CD4-positive, alpha-beta T cell treated with Interleukin-2 at 100 ng/mL for 4 hours (primary cell): ENCODE results near the gene ZFP92.

Experiments used
- DNase-seq: peaks from one replicate; pipeline ENCODE4 v3.0.0-alpha.2; 2020; ENCODE audit warnings: low spot score

ZFP92 gene

DNA sequence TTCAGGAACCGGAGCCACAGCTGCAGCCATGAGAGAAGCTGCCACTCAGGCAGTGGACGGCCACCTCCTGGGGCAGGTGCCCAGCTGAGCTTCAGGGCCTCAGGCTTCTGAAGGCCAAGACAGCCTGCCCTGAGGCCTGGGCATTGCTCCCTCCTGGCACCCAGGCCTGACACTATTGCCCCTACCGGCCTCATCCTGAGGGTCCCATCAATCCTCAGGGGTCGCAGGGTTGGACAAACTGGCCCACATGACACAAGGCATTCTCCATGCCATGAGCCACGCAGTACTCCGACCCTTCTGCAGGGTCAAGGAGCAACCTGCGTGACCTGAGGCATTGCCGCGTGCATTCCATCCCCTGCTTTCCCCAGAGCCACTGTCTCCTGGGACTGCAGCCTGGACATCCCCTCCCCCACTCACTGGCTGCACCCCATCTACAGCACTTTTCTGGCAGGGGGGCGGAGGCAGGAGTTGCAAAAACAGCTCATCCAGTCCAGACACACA, 3.0 kb upstream of the ZFP92 start:
- no peak for DNase-seq

- no peak for DNase-seq
These were observed 2.4 kb upstream of the ZFP92 start for GRCh38 chrX:153408871-153409351.

- no peak for DNase-seq
These were observed 1.7 kb upstream of the ZFP92 start for GRCh38 chrX:153409414-153410101.

DNA sequence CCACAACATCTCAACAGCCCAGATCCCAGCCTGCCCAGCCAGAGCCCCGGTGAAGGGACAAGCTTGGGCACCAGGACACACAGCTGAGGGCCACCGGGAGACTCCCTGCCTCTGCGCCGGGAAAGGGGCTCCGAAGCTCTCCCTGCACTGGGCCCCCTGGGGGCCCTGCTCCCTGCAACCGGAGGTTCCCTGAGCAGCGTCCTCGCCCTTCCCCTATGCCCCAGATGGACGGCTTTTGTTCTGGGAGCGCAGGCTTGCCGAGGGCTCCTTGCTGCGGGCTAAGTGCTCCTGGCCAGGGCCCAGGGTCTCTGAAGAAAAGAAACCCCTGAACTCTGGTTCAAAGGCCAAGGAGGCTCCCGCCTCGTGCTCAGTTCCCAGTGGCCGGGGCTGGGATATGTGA, 899 bp upstream of the ZFP92 start:
- no peak for DNase-seq

DNA sequence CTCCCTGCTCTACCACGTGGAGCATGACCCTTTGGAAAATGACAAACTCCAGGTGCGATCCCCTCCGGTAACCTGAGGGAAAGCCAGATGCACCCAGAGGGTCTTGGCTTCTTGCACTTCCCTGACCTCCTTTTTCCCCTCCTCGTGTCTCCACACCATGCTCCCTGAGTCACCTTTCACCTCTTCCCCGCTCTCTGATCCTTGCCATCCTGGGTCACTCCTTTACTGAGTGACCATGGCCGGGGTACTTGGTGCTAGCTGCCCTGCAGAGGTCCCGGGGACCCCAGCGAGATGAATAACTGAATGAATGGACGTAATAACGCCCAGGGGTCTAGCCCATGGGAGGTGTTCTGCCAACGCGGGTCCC, 401 bp upstream of the ZFP92 start:
- DNase-seq = no peak

DNA sequence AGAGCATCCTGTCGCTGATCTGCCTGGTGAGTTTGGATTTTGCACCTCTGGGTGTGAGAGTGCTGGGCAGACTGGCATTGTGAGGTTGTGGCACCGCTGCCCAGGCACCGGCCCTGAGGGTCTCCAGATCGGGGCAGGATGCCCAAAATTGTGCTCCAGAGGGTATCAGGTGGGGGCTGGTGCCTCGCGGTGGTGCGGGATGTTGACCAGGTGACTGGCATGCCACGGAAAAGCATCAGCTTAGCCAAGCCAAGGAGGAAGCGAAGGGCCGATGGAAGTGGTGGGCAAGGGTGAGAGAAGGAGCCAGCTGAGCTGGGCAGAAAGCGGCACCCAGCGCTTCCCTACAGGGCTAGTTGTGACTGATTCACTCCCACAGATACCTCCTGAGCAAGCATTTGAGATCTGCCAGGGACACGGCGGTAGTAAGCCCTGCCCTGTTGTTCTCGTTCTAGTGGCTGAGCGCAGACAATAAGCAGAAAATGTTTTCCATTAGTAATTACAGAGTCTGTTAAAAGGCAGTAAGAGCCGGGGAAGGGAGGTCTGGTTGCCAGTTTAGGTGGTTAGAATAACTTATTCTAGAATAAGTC, 809 bp downstream of the ZFP92 start:
- no peak for DNase-seq

DNA sequence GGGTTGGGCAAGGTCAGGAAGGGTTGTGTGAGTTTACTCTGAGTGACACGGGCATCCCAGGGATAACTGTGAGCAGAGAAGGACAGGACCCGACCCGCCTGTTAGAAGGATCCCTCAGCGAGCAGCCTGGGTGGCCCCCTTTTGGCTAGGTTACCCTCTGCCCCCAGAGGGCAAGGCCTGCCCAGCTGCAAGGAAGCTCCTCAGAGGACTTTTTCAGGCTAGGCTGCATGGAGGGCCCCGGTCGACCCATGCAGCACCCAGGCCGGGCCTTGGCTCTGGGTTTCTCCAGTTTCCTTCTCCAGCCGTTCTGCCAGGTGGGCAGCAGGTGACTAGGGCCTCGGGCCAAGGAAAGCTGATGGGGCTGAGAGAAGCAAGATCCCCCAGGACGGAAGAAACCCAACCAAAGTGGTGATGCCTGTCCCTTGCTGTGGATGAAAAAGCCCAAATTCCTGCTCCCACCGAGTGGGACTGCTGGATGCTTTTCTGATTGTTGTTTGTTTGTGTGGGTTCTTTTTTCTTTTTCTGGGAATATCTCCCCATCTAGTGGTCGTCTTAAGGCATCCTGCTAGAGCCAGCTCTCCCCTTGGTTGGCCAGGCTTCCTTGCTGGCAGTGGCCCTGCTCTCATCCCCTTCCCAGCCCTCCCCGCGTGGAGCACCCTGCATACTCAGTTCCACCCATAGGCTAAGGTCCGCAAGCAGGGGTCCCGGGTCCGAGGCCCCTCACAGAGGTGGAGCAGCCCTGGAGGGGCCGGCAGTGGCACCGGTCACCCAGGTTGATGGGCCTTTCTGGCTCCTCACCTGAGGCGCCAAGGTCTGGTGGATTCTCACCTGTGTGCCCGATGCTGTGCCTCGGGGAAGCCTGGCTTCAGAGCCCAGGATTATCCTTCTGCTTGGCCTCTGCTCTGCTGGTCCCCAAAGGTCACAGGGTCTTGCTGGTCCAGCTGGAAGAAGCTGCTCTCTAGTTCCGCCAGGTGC, 1.8 kb downstream of the ZFP92 start:
- DNase-seq = no peak

GRCh38 chrX:153413731-153414130, 2.5 kb downstream of the ZFP92 start:
- no peak for DNase-seq

GRCh38 chrX:153414856-153415510, 3.7 kb downstream of the ZFP92 start:
- DNase-seq = no peak

DNA sequence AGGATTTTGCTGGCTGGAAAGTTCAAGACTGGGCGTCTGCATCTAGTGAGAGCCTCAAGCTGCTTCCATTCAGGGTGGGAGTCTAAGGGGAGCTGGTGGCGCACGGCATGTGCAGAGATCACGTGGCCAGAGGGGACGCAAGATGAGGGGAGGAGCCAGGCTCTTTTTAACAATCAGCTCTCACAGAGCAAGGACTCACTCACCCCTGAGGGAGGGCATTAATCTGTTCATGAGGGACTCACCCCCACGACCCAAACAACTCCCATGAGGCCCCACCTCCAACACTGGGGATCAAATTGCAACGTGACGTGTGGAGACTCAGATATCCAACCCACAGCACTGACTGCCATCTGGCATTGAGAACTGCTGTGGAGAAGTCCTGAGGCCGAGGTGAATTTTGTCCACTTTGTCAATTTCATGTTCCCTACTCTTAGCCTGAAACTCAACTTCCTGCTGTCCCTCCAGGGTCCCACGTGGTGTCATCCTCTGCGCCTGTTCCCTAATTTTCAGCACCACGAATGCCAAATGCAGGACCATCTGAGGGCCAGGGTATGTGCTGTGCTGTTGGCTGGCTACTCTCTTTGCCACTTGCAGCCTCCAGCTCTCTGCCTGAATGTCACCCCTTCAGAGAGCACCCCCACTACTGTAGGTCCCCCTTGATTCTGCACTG, 5.6 kb downstream of the ZFP92 start:
- DNase-seq = no peak

DNA sequence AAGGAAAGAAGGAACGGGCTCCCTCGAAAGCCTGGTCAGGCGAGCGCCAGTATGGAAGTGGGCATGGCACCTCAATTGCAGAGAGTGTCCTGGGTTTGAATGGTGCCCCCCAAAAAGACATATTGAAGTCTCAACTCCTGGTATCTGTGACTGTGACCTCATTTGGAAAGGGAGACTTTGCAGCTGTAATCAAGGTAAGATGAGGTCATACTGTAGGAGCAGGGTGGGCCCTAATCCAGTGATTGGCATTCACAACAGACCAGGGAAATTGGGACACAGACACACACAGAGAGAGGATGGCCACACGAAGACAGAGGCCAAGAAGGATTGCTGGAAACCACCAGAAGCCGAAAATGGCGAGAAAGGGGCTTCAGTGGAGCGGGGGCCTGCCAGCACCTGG, 6.4 kb downstream of the ZFP92 start:
- no peak for DNase-seq

GRCh38 chrX:153420851-153421599, 9.8 kb downstream of the ZFP92 start:
- DNase-seq = no peak

- no peak for DNase-seq
These were observed 10.6 kb downstream of the ZFP92 start for GRCh38 chrX:153421856-153422255.

GRCh38 chrX:153423652-153424051, 12.4 kb downstream of the ZFP92 start:
- no peak for DNase-seq

GRCh38 chrX:153426204-153426603, 14.9 kb downstream of the ZFP92 start:
- DNase-seq = no peak

DNA sequence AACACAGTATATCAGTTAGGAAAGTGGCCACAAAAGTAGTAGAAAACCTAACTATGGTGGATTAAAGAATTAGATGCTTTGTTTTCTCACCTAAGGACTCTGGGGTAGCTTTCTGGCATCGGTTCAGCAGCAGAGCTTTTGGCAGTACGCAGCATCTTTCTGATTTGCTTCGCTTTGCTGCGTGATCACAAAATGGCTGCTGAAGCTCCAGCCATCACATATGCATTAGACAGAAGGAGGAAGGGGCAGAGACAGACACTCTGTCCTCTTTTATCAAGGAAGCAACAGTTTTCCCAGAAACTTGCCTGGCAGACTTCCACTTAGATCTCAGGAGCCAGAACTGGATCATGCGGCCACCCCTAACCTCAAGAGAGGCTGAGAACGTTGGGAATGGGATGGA, 19.5 kb downstream of the ZFP92 start:
- no peak for DNase-seq

GRCh38 chrX:153433161-153433680, 21.9 kb downstream of the ZFP92 start:
- DNase-seq = no peak

DNA sequence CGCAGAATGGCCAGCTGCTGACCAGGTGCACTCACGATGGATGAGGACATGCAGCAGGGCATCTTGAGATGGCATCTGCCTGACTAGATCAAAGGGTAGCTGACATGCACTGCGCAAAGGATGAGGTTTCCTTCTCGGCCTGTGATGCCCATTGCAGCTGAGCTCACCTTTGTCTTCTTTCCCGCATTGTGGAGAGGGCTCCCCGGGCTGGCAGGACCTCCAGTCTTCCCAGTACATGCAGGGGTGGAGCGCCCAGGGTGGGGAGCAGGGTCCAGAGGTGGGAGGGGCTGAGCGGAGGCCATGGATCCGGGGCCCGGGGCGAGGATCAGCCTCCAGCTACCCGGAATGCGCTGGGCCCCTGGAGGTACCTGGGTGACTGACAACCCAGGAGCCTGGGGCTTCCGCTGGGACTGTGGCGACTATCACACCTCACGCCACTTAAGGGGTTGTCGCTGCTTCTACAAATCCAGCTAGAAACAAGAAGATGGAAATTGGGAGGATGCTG, 22.6 kb downstream of the ZFP92 start:
- DNase-seq = no peak

DNA sequence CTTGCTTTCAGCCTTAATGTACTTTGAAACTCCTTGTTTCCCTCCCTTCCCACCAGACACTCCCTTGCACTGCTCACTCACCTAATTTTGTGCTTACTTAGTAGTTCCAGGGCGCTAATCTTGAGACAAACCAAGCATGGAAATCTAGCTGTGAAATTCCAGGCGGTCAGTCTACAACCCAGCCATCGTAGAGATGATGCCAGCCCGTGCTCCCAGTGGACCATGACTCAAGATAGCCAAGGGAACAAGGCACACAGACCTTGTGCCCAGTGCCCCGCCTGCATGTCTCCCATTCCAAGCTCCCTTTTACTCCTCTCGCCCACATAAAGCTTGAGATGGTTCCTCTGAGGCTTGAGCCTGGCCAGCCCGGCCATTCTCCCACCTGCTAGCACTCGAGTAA, 23.5 kb downstream of the ZFP92 start:
- no peak for DNase-seq

DNA sequence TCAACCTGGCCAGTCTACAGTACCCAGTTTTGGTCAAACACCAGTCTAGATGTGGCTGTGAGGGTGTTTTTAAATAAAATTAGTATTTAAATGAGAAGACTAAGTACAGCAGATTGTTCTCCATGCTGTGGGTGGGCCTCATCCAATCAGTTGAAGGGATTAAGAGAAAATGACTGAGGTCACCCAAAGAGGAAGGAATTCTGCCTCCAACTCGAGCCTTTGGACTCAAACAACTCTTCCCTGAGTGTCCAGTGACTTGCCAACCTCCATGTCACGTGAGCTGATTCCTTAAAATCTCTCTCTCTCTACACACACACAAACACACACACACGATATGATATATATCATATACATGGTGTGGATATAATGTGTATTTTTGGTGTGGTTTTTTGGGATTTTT, 24.6 kb downstream of the ZFP92 start:
- no peak for DNase-seq
